Suprapubic skin (tissue), 4 donors: Measurements from ENCODE around the gene SLC25A6. TPM values are rescaled to one million over a fixed set of nuclear protein-coding genes. Genes with fewer than 3 reads are reported as not detected.

ENCODE experiments used
- DNase-seq, 2 donors: peaks; one replicate each; pipeline ENCODE4 v3.0.0-alpha.2; 2019; ENCODE audit warnings: low spot score in 2 of 2
- H3K27ac ChIP-seq: fragments of 200-600 bp; sonication (generic); one replicate; pipeline ENCODE4 v1.5.1; 2019
- H3K27me3 ChIP-seq: fragments of 200-600 bp; sonication (generic); one replicate; pipeline ENCODE4 v1.5.1; 2019
- H3K36me3 ChIP-seq: fragments of 200-600 bp; sonication (generic); one replicate; pipeline ENCODE4 v1.5.1; 2019
- H3K4me1 ChIP-seq: fragments of 200-600 bp; sonication (generic); one replicate; pipeline ENCODE4 v1.5.1; 2019
- H3K4me3 ChIP-seq: fragments of 200-600 bp; sonication (generic); one replicate; pipeline ENCODE4 v1.5.1; 2019; ENCODE audit warnings: mild to moderate bottlenecking
- H3K9me3 ChIP-seq: fragments of 200-600 bp; sonication (generic); one replicate; pipeline ENCODE4 v1.5.1; 2019
- CTCF ChIP-seq, 2 donors: fragments of 200-600 bp in 1 of 2; fragments of 450-650 bp in 1 of 2; sonication (generic) in 1 of 2; IDR thresholded peaks; one replicate each; pipeline ENCODE4 v1.5.1; 2016 to 2019; ENCODE audit warnings: antibody characterized with exemption in 2 of 2, mild to moderate bottlenecking in 1 of 2, moderate library complexity in 1 of 2
- EP300 ChIP-seq: sonication (generic); formaldehyde crosslinking; IDR thresholded peaks from one replicate; pipeline ENCODE4 v1.6.1; 2017; ENCODE audit warnings: antibody characterized with exemption
- POLR2A ChIP-seq, 2 donors: fragments of 450-650 bp; IDR thresholded peaks; one replicate each; pipeline ENCODE4 v1.6.1; 2017; ENCODE audit warnings: antibody characterized with exemption in 2 of 2, mild to moderate bottlenecking in 2 of 2, moderate library complexity in 2 of 2
- POLR2AphosphoS5 ChIP-seq, 3 donors: sonication (generic); formaldehyde crosslinking; IDR thresholded peaks; one replicate each; pipeline ENCODE4 v1.6.1; 2017; ENCODE audit warnings: antibody characterized with exemption in 3 of 3
- WGBS: methylation state at CpG from one replicate; pipeline ENCODE4 v1.1.5; 2018; 5-methylcytosine and 5-hydroxymethylcytosine counted together
- total RNA-seq, 4 donors: library from RNA; depleted of rRNA; stranded (reverse); fragments of >200 nt; gene quantifications; one replicate each; pipeline ENCODE4 v1.1.0, GENCODE V29; 2016

SLC25A6 gene
- total RNA-seq, 4 donors from 2014 or later = 250 to 408 (median 336) TPM

GRCh38 chrX:1360171-1360570, 31.7 kb downstream of the SLC25A6 start:
- H3K36me3 ChIP-seq = peaks cover 43% of the 10 kb centered on the region

GRCh38 chrX:1359477-1359873, 32.4 kb downstream of the SLC25A6 start:
- H3K9me3 ChIP-seq = no peaks in the 10 kb centered on the region
- TF ChIP-seq POLR2AphosphoS5 (IDR thresholded peaks at IDR 0.05) = no peak
- TF ChIP-seq CTCF (IDR thresholded peaks at IDR 0.05) = no peak
- no peak for TF ChIP-seq EP300
- no peak for TF ChIP-seq POLR2A (IDR thresholded peaks at IDR 0.05)
- DNase-seq = no peak
- H3K4me1 ChIP-seq = no peaks in the 10 kb centered on the region
- WGBS = 88% methylated on average over 4 of the region's 4 CpGs
- H3K27me3 ChIP-seq = no peaks in the 10 kb centered on the region
- peaks cover 38% of the 10 kb centered on the region for H3K36me3 ChIP-seq
- no peak overlapping the region for H3K4me3 ChIP-seq
- H3K27ac ChIP-seq = no peak overlapping the region

More at GRCh38 chrX:1360171-1360570, 31.7 kb downstream of the SLC25A6 start:
- no peak for DNase-seq
- no peaks in the 10 kb centered on the region for H3K9me3 ChIP-seq
- no peak overlapping the region for H3K4me3 ChIP-seq
- 87% methylated on average over 2 of the region's 2 CpGs for WGBS
- no peak overlapping the region for H3K27ac ChIP-seq
- TF ChIP-seq CTCF (IDR thresholded peaks at IDR 0.05) = no peak
- TF ChIP-seq POLR2AphosphoS5 (IDR thresholded peaks at IDR 0.05) = no peak
- TF ChIP-seq EP300 = no peak
- TF ChIP-seq POLR2A (IDR thresholded peaks at IDR 0.05) = no peak
- H3K4me1 ChIP-seq = no peaks in the 10 kb centered on the region
- H3K27me3 ChIP-seq = no peaks in the 10 kb centered on the region

GRCh38 chrX:1358793-1359476, 33.0 kb downstream of the SLC25A6 start:
- peaks cover 32% of the 10 kb centered on the region for H3K36me3 ChIP-seq
- H3K27me3 ChIP-seq = no peaks in the 10 kb centered on the region
- 86% methylated on average over 6 of the region's 6 CpGs for WGBS
- TF ChIP-seq CTCF (IDR thresholded peaks at IDR 0.05) (no peak), POLR2A (IDR thresholded peaks at IDR 0.05) (no peak), POLR2AphosphoS5 (IDR thresholded peaks at IDR 0.05) (no peak), EP300 (no peak)
- no peak for DNase-seq
- H3K27ac ChIP-seq = no peak overlapping the region
- no peaks in the 10 kb centered on the region for H3K4me1 ChIP-seq
- H3K4me3 ChIP-seq = no peak overlapping the region
- H3K9me3 ChIP-seq = no peaks in the 10 kb centered on the region

GRCh38 chrX:1357993-1358392, 33.9 kb downstream of the SLC25A6 start:
- DNase-seq = no peak
- Histone ChIP-seq H3K27ac (no peak overlapping the region), H3K27me3 (no peaks in the 10 kb centered on the region), H3K9me3 (no peaks in the 10 kb centered on the region), H3K4me3 (no peak overlapping the region), H3K4me1 (no peaks in the 10 kb centered on the region), H3K36me3 (peaks cover 28% of the 10 kb centered on the region)
- 95% methylated on average over 10 of the region's 10 CpGs for WGBS
- TF ChIP-seq POLR2AphosphoS5 (IDR thresholded peaks at IDR 0.05) (no peak), POLR2A (IDR thresholded peaks at IDR 0.05) (no peak), CTCF (IDR thresholded peaks at IDR 0.05) (no peak), EP300 (no peak)

GRCh38 chrX:1355131-1356046, 36.5 kb downstream of the SLC25A6 start:
- no peak for TF ChIP-seq CTCF (IDR thresholded peaks at IDR 0.05)
- Histone ChIP-seq H3K27ac (no peak overlapping the region), H3K27me3 (no peaks in the 10 kb centered on the region), H3K9me3 (no peaks in the 10 kb centered on the region), H3K4me3 (no peak overlapping the region), H3K36me3 (peaks cover 21% of the 10 kb centered on the region), H3K4me1 (no peaks in the 10 kb centered on the region)
- 37% methylated on average over 11 of the region's 11 CpGs for WGBS
- no peak for DNase-seq
